GM10266 (cell line): ENCODE measurements around the gene KRTAP10-8.

ENCODE experiments used
- DNase-seq: peaks from one replicate; pipeline ENCODE4 v3.0.0; 2012; ENCODE audit errors: extremely low spot score
- CTCF ChIP-seq: IDR thresholded peaks from 2 replicates; pipeline ENCODE4 v1.5.1; 2012; ENCODE audit warnings: mild to moderate bottlenecking, low read depth; ENCODE audit not compliant: control insufficient read depth, insufficient read depth; ENCODE audit errors: missing control alignments

KRTAP10-8 gene

DNA sequence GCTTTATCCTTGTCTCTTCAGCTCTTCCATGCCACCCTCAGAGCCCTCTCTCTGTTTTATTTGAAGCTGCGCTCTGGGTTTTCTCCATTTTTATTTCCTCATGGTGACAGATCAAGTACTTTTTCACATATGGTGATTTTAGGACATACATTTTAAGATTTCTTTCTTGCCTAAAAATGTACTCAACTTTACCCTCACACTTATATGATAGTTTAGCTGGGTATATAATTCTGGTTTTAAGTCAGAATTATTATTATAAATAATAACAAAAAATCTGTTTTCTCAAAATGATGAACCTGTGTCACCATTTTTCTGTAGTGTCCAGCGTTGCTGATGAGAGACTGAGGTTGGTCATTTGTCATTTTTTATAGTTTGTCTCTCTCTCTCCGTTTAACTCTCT lies 30.7 kb upstream of the KRTAP10-8 start:
- TF ChIP-seq CTCF: no peak
- DNase-seq: no peak

GRCh38 chr21:44582055-44582454 lies 29.8 kb upstream of the KRTAP10-8 start:
- no peak for DNase-seq
- no peak for TF ChIP-seq CTCF

DNA sequence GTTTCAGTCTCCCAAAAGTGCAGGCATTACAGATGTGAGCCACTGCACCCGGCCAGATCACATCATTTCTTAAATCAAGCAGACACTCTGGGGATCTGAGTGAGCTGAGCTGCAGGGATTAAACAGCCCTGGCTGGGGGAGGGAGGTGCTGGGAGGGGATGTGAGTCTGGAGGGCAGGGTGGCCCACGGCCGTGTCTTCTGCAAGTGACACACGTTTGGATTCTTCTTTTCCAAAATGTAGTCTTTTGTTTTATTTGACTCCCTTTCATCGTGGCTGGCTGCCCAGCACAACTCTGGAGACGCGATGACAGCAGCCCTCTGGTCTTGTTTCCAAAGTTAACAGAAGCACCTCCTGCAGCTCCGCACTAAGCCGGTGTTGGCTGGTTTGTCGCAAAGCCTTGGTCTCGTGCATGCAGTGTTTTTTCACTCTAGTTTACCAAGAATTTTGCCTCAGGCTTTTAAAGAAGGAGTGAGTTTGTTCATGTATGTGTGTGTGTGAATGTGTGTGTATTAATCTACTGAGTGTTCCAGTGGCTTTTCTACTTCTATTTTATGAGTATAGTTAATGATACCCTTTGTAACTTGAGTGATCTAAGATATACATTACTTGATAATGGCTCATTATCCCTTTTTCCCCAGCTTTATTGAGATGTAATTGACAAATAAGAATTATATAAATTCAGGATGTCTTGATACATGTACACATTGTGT lies 28.6 kb upstream of the KRTAP10-8 start:
- TF ChIP-seq CTCF: no peak
- no peak for DNase-seq

- DNase-seq: no peak
- no peak for TF ChIP-seq CTCF
These were observed 28.1 kb upstream of the KRTAP10-8 start for GRCh38 chr21:44583800-44584147.

DNA sequence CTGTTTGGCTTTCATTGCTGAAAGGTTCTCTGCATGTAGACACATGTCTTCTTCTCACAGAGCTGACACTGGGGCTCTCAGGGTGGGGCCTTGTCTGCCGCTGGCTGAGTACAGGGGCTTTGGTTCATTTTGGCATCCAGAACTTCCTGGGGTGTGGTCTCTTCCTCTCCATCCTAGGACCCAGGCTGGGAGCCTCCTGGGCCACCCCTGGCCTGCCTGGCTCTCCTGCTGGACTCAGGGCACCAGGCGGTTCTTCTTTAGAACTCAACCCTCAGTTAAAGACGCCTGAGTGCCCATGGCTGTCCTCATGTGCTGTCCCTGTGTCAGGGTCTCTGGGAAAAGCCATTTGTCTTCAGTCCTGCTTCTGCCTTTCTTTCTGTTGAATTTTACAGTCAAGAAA lies 26.0 kb upstream of the KRTAP10-8 start:
- no peak for DNase-seq
- no peak for TF ChIP-seq CTCF

GRCh38 chr21:44589094-44589493 lies 22.8 kb upstream of the KRTAP10-8 start:
- no peak for DNase-seq
- no peak for TF ChIP-seq CTCF

- no peak for TF ChIP-seq CTCF
- no peak for DNase-seq
These were observed 22.1 kb upstream of the KRTAP10-8 start for GRCh38 chr21:44589586-44590305.
